ENCODE measurements around the gene SLC25A38.

Gene SLC25A38

DNA sequence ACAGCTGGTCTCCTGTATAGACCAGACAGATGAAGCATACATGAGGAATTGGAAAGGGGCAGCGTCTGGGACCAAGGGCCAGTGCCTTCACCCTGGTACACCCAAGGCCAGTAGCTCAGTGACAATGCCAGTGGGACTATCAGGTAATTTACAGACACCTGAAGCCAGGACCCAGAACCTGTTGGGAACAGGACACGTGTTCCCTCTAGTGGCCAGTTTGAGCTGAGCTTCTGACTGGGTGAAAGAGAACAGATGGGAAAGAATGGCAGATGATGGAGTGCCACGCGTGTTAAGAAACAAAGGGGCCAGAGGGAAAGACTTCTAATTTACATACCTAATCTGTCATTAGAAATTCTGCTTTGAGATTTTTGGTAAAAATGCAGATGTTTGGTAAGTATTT lies 5.1 kb upstream of the SLC25A38 start:
- no peaks in the 10 kb centered on the region for H3K36me3 ChIP-seq (ENCODE audit: control insufficient read depth, insufficient read depth, low read length)
- peaks cover 8% of the 10 kb centered on the region for H3K4me1 ChIP-seq (ENCODE audit: control insufficient read depth, insufficient read depth, low read length, poor library complexity, severe bottlenecking)
- no peak overlapping the region for H3K27ac ChIP-seq (ENCODE audit: low read depth, low read length, severe bottlenecking)
- H3K9me3 ChIP-seq (ENCODE audit: control insufficient read depth, low read length): no peaks in the 10 kb centered on the region
- no peak overlapping the region for H3K4me3 ChIP-seq (ENCODE audit: extremely low read depth, insufficient read depth, low read length, poor library complexity, severe bottlenecking)
- 12 to 29% methylated on average over 1 to 2 of the region's 4 CpGs for WGBS, 2 experiments (ENCODE audit: insufficient coverage in 2 of 2)

DNA sequence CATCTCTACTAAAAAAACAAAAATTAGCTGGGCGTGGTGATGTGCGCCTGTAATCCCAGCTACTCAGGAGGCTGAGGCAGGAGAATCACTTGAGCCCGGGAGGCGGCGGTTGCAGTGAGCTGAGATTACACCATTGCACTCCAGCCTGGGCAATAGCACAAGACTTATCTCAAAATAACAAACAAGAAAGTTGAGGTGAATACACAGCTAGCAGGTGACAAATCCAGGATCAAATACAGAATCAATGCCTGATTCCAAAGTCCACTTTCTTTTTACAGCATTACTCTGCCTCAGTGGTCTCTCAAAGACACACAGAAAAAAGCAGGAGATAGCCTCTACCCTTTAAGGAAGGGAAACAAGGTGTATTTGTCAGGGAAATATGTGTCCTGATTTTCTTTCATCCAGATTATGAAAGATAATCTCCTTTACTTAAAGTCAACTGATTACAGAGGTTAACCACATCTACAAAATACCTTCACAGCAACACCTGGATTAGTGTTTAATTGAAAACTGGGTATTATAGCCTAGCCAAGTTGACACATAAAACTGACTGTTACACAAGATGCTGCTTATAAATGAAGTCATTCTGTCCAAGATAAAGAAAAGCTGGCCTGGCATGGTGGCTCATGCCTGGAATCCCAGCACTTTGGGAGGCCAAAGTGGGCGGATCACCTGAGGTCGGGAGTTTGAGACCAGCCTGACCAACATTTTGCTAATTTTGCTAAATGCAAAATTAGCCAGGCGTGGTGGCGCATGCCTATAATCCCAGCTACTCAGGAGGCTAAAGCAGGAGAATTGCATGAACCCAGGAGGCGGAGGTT lies 4.0 kb upstream of the SLC25A38 start:
- H3K9me3 ChIP-seq (ENCODE audit: control insufficient read depth, low read length): no peaks in the 10 kb centered on the region
- WGBS, 2 experiments (ENCODE audit: insufficient coverage in 2 of 2): 90 to 91% methylated on average over 8 to 9 of the region's 10 CpGs
- H3K27ac ChIP-seq (ENCODE audit: low read depth, low read length, severe bottlenecking): no peak overlapping the region
- no peak overlapping the region for H3K4me3 ChIP-seq (ENCODE audit: extremely low read depth, insufficient read depth, low read length, poor library complexity, severe bottlenecking)
- H3K4me1 ChIP-seq (ENCODE audit: control insufficient read depth, insufficient read depth, low read length, poor library complexity, severe bottlenecking): peaks cover 8% of the 10 kb centered on the region
- no peaks in the 10 kb centered on the region for H3K36me3 ChIP-seq (ENCODE audit: control insufficient read depth, insufficient read depth, low read length)

DNA sequence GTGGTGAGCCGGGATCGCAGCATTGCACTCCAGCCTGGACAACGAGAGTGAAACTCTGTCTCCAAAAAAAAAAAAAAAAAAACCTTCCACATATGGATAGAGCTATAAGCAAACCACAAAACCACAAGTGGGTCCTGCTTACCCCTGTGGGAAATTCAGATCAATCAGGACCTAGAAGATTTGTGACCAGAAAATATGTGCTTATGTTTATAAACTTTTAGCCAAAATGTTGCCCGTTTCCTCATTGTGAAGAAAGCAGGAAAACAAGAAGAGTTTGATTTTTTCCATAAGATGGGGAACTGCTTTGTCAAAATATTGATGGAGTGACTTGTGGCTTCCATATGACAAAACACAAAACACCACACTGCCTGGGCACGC lies 3.4 kb upstream of the SLC25A38 start:
- no peaks in the 10 kb centered on the region for H3K36me3 ChIP-seq (ENCODE audit: control insufficient read depth, insufficient read depth, low read length)
- no peak overlapping the region for H3K4me3 ChIP-seq (ENCODE audit: extremely low read depth, insufficient read depth, low read length, poor library complexity, severe bottlenecking)
- no peaks in the 10 kb centered on the region for H3K9me3 ChIP-seq (ENCODE audit: control insufficient read depth, low read length)
- peaks cover 8% of the 10 kb centered on the region for H3K4me1 ChIP-seq (ENCODE audit: control insufficient read depth, insufficient read depth, low read length, poor library complexity, severe bottlenecking)
- 80 to 94% methylated on average over 1 to 5 of the region's 5 CpGs for WGBS, 2 experiments (ENCODE audit: insufficient coverage in 2 of 2)
- no peak overlapping the region for H3K27ac ChIP-seq (ENCODE audit: low read depth, low read length, severe bottlenecking)

DNA sequence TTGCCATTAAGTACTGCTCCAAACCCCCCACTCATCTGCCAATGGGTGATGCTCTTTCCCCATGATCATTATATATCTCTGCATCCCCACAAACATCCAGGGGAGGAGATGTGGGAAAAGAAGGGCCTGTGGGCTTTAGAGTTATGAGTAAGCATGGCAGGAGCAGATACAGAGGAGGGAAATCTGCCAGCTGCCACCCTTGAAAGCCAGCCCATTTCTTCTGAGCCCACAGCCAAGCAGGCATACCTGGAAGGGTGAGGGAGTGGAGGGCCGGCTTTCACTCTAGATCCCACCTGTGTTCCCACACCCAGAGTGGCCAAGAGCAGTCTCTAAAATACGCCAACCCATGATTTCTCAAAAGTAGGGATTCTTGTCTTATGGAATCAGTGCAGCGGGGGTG lies 1.7 kb upstream of the SLC25A38 start:
- Histone ChIP-seq H3K4me3 (ENCODE audit: extremely low read depth, insufficient read depth, low read length, poor library complexity, severe bottlenecking) (no peak overlapping the region), H3K27ac (ENCODE audit: low read depth, low read length, severe bottlenecking) (no peak overlapping the region), H3K4me1 (ENCODE audit: control insufficient read depth, insufficient read depth, low read length, poor library complexity, severe bottlenecking) (peaks cover 12% of the 10 kb centered on the region), H3K36me3 (ENCODE audit: control insufficient read depth, insufficient read depth, low read length) (peaks cover 2% of the 10 kb centered on the region), H3K9me3 (ENCODE audit: control insufficient read depth, low read length) (no peaks in the 10 kb centered on the region)
- WGBS, 2 experiments (ENCODE audit: insufficient coverage in 2 of 2): 86 to 100% methylated on average over 1 to 2 of the region's 3 CpGs

DNA sequence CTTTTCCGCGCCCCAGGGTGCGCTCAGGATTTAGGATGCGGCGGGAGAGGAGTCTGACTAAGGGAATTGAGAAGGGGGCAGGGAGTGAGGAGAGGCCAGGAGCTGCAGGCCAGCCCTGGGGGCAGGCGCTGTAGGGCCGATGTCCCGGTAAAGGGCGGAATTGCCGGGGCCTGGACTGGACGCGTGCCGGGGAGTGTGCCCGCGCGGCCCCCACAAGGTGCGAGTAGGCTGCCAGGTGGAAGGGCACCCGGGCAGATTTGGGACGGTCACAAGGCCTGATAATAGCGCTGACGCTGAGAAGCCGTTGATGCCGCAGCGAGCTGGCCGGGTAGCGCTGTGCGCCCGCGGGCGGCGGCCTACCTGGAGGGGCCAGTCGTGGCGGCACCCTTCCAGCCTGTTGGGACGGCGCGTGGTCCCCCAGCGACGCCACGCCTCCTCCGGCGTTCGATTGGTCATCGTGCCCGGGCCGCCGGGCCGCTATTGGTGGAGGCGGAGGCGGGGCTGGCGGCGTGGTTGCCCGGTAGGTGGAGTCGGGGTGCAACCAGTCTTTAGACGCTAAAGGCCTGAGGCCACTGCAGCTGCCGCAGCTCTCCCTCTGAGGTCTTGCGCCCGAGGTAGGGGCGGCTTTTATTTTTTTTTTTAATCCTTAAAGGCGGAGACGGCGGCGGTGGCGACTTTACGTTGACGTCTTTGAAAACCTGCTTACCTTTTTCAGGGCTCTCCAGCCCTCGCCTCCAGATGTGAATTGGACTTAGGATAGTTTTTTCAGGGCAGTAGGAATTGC lies 903 bp downstream of the SLC25A38 start:
- H3K36me3 ChIP-seq (ENCODE audit: control insufficient read depth, insufficient read depth, low read length): peaks cover 10% of the 10 kb centered on the region
- peak overlapping the region; percentile 84 for H3K4me3 ChIP-seq (ENCODE audit: extremely low read depth, insufficient read depth, low read length, poor library complexity, severe bottlenecking)
- peaks cover 6% of the 10 kb centered on the region for H3K4me1 ChIP-seq (ENCODE audit: control insufficient read depth, insufficient read depth, low read length, poor library complexity, severe bottlenecking)
- no peaks in the 10 kb centered on the region for H3K9me3 ChIP-seq (ENCODE audit: control insufficient read depth, low read length)
- WGBS, 2 experiments (ENCODE audit: insufficient coverage in 2 of 2): 0% methylated on average over 57 to 59 of the region's 66 CpGs
- peak overlapping the region; percentile 91 for H3K27ac ChIP-seq (ENCODE audit: low read depth, low read length, severe bottlenecking)

DNA sequence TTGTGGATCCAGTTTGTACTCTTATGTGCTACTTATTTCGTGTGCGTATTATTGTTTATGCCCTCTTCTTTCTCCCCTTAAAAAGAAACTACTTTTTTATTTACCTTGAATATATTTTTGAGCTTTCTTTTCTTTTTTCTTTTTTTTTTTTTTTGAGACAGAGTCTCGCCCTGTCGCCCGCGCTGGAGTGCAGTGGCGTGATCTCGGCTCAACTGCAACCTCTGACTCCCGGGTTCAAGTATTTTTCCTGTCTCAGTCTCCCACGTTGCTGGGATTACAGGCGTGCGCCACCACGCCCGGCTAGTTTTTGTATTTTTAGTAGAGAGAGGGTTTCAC lies 1.5 kb downstream of the SLC25A38 start:
- 77 to 84% methylated on average over 5 to 7 of the region's 14 CpGs for WGBS, 2 experiments (ENCODE audit: insufficient coverage in 2 of 2)
- Histone ChIP-seq H3K4me3 (ENCODE audit: extremely low read depth, insufficient read depth, low read length, poor library complexity, severe bottlenecking) (peak overlapping the region; percentile 84), H3K27ac (ENCODE audit: low read depth, low read length, severe bottlenecking) (no peak overlapping the region), H3K4me1 (ENCODE audit: control insufficient read depth, insufficient read depth, low read length, poor library complexity, severe bottlenecking) (peaks cover 6% of the 10 kb centered on the region), H3K9me3 (ENCODE audit: control insufficient read depth, low read length) (no peaks in the 10 kb centered on the region), H3K36me3 (ENCODE audit: control insufficient read depth, insufficient read depth, low read length) (peaks cover 15% of the 10 kb centered on the region)

DNA sequence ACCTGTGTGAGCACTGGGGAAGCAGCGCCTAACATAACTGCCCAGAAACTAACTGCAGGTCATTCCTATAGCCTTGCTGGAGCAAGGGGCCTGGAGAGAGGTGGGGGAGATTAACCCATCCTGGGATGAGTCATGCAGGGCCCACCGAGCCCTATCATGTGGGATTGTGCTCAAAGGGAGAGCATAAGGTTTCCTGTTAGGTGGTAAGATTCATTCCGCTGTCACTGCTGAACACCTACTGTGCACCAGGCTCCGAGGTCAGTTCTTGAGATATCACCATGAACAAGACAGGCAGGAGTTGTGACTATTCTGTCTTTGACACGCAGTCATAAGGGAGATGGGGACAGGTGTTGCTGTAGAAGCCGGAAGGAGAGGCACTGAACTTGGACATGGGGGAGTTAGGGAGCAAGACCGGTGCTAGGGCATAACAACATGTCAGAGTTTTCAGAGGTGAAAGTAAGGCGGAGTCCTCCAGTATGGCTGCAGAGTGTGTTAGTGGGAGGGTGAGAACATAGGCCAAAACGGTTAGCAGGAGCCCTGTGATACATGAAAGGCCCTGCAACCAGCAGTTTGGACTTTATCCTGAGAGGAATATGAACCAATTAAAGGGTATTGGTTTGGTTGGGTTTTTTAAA lies 2.4 kb downstream of the SLC25A38 start:
- Histone ChIP-seq H3K4me1 (ENCODE audit: control insufficient read depth, insufficient read depth, low read length, poor library complexity, severe bottlenecking) (peaks cover 6% of the 10 kb centered on the region), H3K36me3 (ENCODE audit: control insufficient read depth, insufficient read depth, low read length) (peaks cover 24% of the 10 kb centered on the region), H3K4me3 (ENCODE audit: extremely low read depth, insufficient read depth, low read length, poor library complexity, severe bottlenecking) (no peak overlapping the region), H3K9me3 (ENCODE audit: control insufficient read depth, low read length) (no peaks in the 10 kb centered on the region), H3K27ac (ENCODE audit: low read depth, low read length, severe bottlenecking) (no peak overlapping the region)
- WGBS, 2 experiments (ENCODE audit: insufficient coverage in 2 of 2): 60 to 69% methylated on average over 8 to 9 of the region's 9 CpGs

DNA sequence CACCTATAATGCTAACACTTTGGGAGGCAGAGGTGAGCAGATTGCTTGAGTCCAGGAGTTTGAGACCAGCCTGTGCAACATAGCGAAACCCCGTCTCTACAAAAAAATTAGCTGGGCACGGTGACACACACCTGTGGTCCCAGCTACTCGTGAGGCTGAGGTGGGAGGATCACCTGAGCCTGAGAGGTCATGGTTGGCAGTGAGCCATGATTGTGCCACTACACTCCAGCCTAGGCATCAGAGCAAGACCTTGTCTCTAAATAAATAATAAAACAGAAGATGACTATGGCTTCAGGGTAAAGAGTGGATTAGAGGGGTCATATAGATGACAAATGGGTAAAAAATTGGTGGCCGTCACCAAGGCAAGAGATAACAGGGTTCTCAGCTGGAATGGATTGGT lies 3.1 kb downstream of the SLC25A38 start:
- H3K27ac ChIP-seq (ENCODE audit: low read depth, low read length, severe bottlenecking): no peak overlapping the region
- H3K36me3 ChIP-seq (ENCODE audit: control insufficient read depth, insufficient read depth, low read length): peaks cover 31% of the 10 kb centered on the region
- peaks cover 6% of the 10 kb centered on the region for H3K4me1 ChIP-seq (ENCODE audit: control insufficient read depth, insufficient read depth, low read length, poor library complexity, severe bottlenecking)
- H3K9me3 ChIP-seq (ENCODE audit: control insufficient read depth, low read length): no peaks in the 10 kb centered on the region
- H3K4me3 ChIP-seq (ENCODE audit: extremely low read depth, insufficient read depth, low read length, poor library complexity, severe bottlenecking): no peak overlapping the region
- WGBS, 2 experiments (ENCODE audit: insufficient coverage in 2 of 2): 73 to 78% methylated on average over 5 of the region's 5 CpGs

DNA sequence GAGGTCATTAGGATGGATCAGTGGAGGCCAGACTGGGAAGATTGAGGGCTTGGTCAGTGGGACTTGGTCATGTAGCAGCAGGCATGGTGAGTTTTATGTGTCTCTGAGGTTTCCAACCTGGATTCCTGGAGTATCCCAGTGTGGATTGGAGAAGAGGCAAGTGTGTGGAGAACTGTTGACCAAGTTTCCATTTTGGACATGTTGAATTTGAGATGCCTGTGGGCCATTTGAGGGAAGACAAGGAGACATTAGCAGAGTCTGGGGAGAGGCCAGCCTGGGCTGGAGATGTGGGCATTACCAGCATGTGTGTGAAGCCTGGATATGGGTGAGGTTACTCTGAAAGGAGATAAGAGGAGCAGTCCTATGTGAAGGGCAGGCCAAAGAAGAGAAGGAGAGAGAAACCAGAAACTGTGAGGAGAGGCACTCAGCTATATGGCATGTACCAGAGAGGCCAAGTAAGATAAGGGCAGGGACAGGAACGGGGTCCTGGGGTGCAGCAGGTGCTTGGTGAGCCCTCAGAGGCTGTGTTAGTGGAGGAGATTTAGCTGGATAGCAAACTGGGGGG lies 4.3 kb downstream of the SLC25A38 start:
- Histone ChIP-seq H3K36me3 (ENCODE audit: control insufficient read depth, insufficient read depth, low read length) (peaks cover 42% of the 10 kb centered on the region), H3K27ac (ENCODE audit: low read depth, low read length, severe bottlenecking) (no peak overlapping the region), H3K9me3 (ENCODE audit: control insufficient read depth, low read length) (no peaks in the 10 kb centered on the region), H3K4me1 (ENCODE audit: control insufficient read depth, insufficient read depth, low read length, poor library complexity, severe bottlenecking) (peaks cover 6% of the 10 kb centered on the region), H3K4me3 (ENCODE audit: extremely low read depth, insufficient read depth, low read length, poor library complexity, severe bottlenecking) (no peak overlapping the region)
- 95 to 100% methylated on average over 1 of the region's 1 CpG for WGBS, 2 experiments (ENCODE audit: insufficient coverage in 2 of 2)

DNA sequence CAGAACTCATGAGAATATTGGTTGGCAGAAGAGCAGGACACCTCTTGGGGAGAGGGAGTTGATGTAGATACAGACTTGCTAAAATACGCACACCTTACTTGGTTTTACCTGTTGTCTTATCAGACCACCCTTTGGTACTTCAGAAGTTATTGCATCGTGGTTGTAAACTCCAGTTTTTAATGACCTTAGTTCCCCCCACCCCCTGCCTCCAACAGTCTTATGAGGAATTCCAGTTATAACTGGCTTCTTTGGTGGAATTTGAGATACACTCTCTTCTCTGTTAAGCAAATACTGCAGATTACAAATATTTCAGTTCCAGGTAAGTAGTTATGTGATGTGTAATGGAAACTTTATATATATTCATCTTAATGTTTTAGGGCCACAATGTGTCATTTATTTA lies 5.0 kb downstream of the SLC25A38 start:
- no peaks in the 10 kb centered on the region for H3K9me3 ChIP-seq (ENCODE audit: control insufficient read depth, low read length)
- no peak overlapping the region for H3K27ac ChIP-seq (ENCODE audit: low read depth, low read length, severe bottlenecking)
- 93 to 100% methylated on average over 2 of the region's 2 CpGs for WGBS, 2 experiments (ENCODE audit: insufficient coverage in 2 of 2)
- H3K4me1 ChIP-seq (ENCODE audit: control insufficient read depth, insufficient read depth, low read length, poor library complexity, severe bottlenecking): peaks cover 4% of the 10 kb centered on the region
- no peak overlapping the region for H3K4me3 ChIP-seq (ENCODE audit: extremely low read depth, insufficient read depth, low read length, poor library complexity, severe bottlenecking)
- peaks cover 48% of the 10 kb centered on the region for H3K36me3 ChIP-seq (ENCODE audit: control insufficient read depth, insufficient read depth, low read length)

All from mesodermal cell (in vitro differentiated cells).